HFFc6 (cell line): ENCODE results near the gene TSPAN17. TPM values are rescaled to one million over a fixed set of nuclear protein-coding genes. Genes with fewer than 3 reads are reported as not detected.

ENCODE experiments used
- DNase-seq: peaks from one replicate; pipeline ENCODE4 v3.0.0-alpha.2; 2018
- H3K27ac Mint-ChIP-seq: 2 replicates; pipeline ENCODE4 v1.8.0; 2020; ENCODE audit warnings: mild to moderate bottlenecking, mixed read lengths
- H3K27me3 Mint-ChIP-seq: 2 replicates; pipeline ENCODE4 v1.8.0; 2021; ENCODE audit warnings: mild to moderate bottlenecking, moderate library complexity, mixed read lengths; ENCODE audit not compliant: insufficient read depth
- H3K36me3 Mint-ChIP-seq: 2 replicates; pipeline ENCODE4 v1.8.0; 2021; ENCODE audit warnings: low read depth, mixed read lengths
- H3K4me1 Mint-ChIP-seq: 2 replicates; pipeline ENCODE4 v1.8.0; 2020; ENCODE audit warnings: low read depth, mixed read lengths
- H3K4me3 Mint-ChIP-seq: 2 replicates; pipeline ENCODE4 v1.8.0; 2020; ENCODE audit warnings: mild to moderate bottlenecking, moderate library complexity, mixed read lengths
- H3K9me3 Mint-ChIP-seq: 2 replicates; pipeline ENCODE4 v1.8.0; 2020; ENCODE audit warnings: mild to moderate bottlenecking, mixed read lengths
- total RNA-seq, 6 experiments: library from RNA; stranded (reverse); fragmentation: NEBNext Ultra II Directional; extraction: Animal tissue kit (Norgen Biotek cat#: 25700); gene quantifications; 2 replicates in 1 of 6; 3 replicates in 5 of 6; pipeline ENCODE4 v1.2.3, GENCODE V29; 2021
- TF ChIP-seq, protein P1 (sequence below): fragments of 200-600 bp; sonication (generic); IDR thresholded peaks from 2 replicates; pipeline ENCODE4 v1.5.0; 2021; ENCODE audit warnings: antibody characterized with exemption, mild to moderate bottlenecking

The TSPAN17 gene
- total RNA-seq, 6 experiments from 2014 or later = 51.4 to 64.9 (median 57.6) TPM

DNA sequence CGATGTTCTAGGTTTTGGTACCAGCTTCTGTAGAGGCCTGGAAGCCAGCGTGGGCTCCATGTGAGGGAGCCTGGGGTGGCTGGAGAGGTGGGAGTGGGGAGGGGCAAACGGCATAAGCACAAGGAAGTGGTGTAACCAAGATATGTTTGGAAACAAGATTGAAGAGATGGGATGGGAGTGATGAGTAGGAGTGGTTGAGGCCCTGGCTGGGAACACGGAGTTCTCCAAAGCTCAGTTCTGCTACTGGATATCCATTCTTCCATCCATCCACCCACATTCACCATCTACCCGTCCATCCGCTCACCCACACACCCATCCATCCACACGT, 12.2 kb downstream of the TSPAN17 start:
- H3K4me3 Mint-ChIP-seq = no peak overlapping the region
- TF ChIP-seq, protein P1, sequence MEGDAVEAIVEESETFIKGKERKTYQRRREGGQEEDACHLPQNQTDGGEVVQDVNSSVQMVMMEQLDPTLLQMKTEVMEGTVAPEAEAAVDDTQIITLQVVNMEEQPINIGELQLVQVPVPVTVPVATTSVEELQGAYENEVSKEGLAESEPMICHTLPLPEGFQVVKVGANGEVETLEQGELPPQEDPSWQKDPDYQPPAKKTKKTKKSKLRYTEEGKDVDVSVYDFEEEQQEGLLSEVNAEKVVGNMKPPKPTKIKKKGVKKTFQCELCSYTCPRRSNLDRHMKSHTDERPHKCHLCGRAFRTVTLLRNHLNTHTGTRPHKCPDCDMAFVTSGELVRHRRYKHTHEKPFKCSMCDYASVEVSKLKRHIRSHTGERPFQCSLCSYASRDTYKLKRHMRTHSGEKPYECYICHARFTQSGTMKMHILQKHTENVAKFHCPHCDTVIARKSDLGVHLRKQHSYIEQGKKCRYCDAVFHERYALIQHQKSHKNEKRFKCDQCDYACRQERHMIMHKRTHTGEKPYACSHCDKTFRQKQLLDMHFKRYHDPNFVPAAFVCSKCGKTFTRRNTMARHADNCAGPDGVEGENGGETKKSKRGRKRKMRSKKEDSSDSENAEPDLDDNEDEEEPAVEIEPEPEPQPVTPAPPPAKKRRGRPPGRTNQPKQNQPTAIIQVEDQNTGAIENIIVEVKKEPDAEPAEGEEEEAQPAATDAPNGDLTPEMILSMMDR = no peak
- no peak for DNase-seq
- no peaks in the 10 kb centered on the region; the same call in 1 of the 2 replicates for H3K36me3 Mint-ChIP-seq
- H3K9me3 Mint-ChIP-seq = no peaks in the 10 kb centered on the region
- peaks cover 22% of the 10 kb centered on the region for H3K27me3 Mint-ChIP-seq
- no peak overlapping the region for H3K27ac Mint-ChIP-seq
- H3K4me1 Mint-ChIP-seq = peaks cover 5% of the 10 kb centered on the region; the same call in 1 of the 2 replicates

DNA sequence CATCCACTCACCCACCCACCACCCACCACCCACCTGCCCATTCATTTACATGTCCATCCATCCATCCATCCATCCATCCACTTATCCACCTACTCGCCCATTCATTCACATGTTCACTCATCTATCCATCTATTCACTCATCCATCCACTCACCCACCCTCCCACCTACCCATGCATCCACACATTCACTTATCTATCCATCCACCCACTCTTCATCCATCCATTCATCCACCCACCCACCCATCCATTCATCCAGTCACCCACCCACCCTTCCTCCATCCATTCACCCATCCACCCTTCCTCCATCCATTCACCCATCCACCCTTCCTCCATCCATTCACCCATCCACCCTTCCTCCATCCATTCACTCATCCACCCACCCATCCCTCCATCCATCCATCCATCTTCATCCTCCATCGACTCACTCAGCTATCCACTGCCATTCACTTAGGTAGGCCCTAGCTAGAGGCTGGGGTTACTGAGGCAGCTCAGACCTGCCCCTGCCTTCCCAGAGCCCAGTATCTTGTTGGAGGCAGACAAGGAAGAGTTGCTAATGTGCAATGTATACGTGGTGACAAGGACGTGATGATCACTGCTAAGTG, 12.7 kb downstream of the TSPAN17 start:
- H3K9me3 Mint-ChIP-seq = no peaks in the 10 kb centered on the region
- H3K27me3 Mint-ChIP-seq = peaks cover 24% of the 10 kb centered on the region
- no peak for DNase-seq
- no peak overlapping the region for H3K4me3 Mint-ChIP-seq
- no peak overlapping the region for H3K27ac Mint-ChIP-seq
- no peaks in the 10 kb centered on the region; the same call in 1 of the 2 replicates for H3K36me3 Mint-ChIP-seq
- H3K4me1 Mint-ChIP-seq = peaks cover 5% of the 10 kb centered on the region; the same call in 1 of the 2 replicates
- TF ChIP-seq, protein P1 = no peak

DNA sequence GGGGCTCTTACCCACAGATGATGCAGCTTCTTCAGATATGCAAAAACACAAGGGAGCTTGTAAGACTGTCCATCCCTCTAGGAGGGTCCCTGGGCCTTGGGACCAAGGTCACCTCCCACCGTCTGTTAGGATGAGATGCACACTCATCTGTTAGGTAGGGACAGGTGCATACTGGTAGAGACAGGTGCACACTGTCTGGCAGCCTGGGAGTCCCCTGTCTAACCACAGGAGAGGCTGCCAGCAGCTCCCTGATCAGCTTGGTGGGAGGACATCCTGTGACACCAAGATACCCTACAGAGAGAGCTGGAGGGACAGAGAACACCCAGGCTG, 13.2 kb downstream of the TSPAN17 start:
- peaks cover 5% of the 10 kb centered on the region; the same call in 1 of the 2 replicates for H3K4me1 Mint-ChIP-seq
- TF ChIP-seq, protein P1 = no peak
- H3K9me3 Mint-ChIP-seq = no peaks in the 10 kb centered on the region
- no peak overlapping the region for H3K27ac Mint-ChIP-seq
- H3K4me3 Mint-ChIP-seq = no peak overlapping the region
- no peaks in the 10 kb centered on the region; the same call in 1 of the 2 replicates for H3K36me3 Mint-ChIP-seq
- peaks cover 29% of the 10 kb centered on the region for H3K27me3 Mint-ChIP-seq
- DNase-seq = no peak

DNA sequence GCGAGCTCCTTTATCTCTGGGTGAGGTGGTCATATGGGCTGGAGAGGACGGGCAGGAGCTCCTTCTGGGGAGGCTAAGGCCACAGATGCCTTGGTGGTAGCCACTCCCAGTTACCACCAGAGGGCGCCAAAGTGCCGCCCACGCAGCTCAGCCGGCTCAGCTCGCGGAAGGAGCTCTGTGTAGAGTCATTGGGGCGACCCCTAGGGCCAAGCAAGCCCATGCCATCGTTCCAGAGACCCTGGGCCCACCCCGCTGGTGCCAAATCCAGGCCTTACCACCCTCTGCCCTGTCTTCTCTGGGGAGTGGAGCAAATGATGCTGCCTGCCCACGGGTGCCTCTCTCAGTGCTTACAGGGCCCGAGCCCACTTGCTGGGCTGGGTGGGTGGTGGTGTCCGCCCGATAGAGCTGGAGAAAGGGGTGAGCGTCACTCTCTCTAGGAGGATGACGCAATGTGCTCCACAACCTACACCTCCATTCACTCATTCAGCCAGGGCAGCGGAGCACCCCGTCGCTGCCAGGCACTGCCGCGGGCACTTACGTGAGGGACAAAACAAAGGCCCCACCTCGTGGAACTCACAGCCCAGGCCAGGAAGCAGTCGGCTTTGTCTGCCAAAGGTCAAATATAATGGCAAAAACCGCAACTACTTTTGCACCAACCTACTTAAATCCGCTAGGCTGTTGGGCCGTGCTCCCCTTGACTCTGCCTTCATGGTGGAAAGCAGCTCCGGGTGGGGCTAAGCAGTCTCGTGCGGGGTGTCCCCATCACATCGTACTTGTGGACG, 13.8 kb downstream of the TSPAN17 start:
- DNase-seq = peak; percentile 55
- Mint-ChIP-seq H3K36me3 (no peaks in the 10 kb centered on the region; the same call in 1 of the 2 replicates), H3K27me3 (peaks cover 31% of the 10 kb centered on the region), H3K9me3 (no peaks in the 10 kb centered on the region), H3K27ac (no peak overlapping the region), H3K4me3 (no peak overlapping the region), H3K4me1 (peaks cover 5% of the 10 kb centered on the region; the same call in 1 of the 2 replicates)
- TF ChIP-seq, protein P1 = peak; percentile 99

DNA sequence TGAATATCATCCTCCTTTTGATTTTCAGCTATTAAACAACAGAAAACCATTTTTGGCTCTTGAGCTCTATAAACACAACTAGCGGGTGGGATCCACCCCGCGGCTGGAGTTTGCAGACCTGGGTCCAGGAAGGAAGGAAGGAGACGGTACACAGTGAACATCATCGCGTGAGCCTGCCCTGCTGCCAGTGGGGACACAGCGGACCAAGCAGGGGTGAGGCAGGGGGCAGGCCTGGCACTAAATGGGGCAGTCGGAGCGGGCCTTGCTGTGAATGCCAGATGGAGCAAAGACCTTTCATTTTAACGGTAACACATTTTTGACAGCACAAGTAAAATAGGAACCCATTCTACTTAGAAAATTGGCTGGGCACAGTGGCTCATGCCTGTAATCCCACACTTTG, 14.4 kb downstream of the TSPAN17 start:
- Mint-ChIP-seq H3K27me3 (peaks cover 35% of the 10 kb centered on the region), H3K9me3 (no peaks in the 10 kb centered on the region), H3K4me1 (peaks cover 5% of the 10 kb centered on the region; the same call in 1 of the 2 replicates), H3K27ac (no peak overlapping the region), H3K36me3 (no peaks in the 10 kb centered on the region; the same call in 1 of the 2 replicates), H3K4me3 (no peak overlapping the region)
- no peak for DNase-seq
- TF ChIP-seq, protein P1 = no peak
